WTC11 (cell line): ENCODE results near the gene RPS6KL1. TPM values are rescaled to one million over a fixed set of nuclear protein-coding genes. Genes with fewer than 3 reads are reported as not detected.
A peak's percentile ranks its signal among the peaks of the same experiment; 100 is the strongest.

Source experiments
- ATAC-seq: fragments of 200-7000 bp; cut with Tn5 transposase; 2 replicates; pipeline ENCODE4 v1.10.0; 2021; ENCODE audit warnings: mild to moderate bottlenecking, moderate library complexity
- CTCF ChIA-PET: fragments of 300-600 bp; sonication (Branson Sonifier 250); formaldehyde crosslinking; loops from one replicate; lab custom pipeline; 2021; ENCODE audit warnings: antibody characterized with exemption; lab: Charles Lee
- POLR2A ChIA-PET: fragments of 350-600 bp; sonication (Branson Sonifier 250); formaldehyde crosslinking; loops from one replicate; lab custom pipeline; 2021; ENCODE audit warnings: antibody characterized with exemption; lab: Charles Lee
- DNase-seq: peaks from one replicate; pipeline ENCODE4 v3.0.0; 2021; ENCODE audit warnings: low spot score
- H3K27ac Mint-ChIP-seq: 2 replicates; pipeline ENCODE4 v1.8.0; 2021; ENCODE audit warnings: mixed read lengths
- H3K27me3 Mint-ChIP-seq: 2 replicates; pipeline ENCODE4 v1.8.0; 2021; ENCODE audit warnings: low read depth, mild to moderate bottlenecking, moderate library complexity, mixed read lengths
- H3K36me3 Mint-ChIP-seq: 2 replicates; pipeline ENCODE4 v1.8.0; 2021; ENCODE audit warnings: mixed read lengths
- H3K4me1 Mint-ChIP-seq: 2 replicates; pipeline ENCODE4 v1.8.0; 2022; ENCODE audit warnings: mixed read lengths
- H3K4me3 Mint-ChIP-seq: 2 replicates; pipeline ENCODE4 v1.8.0; 2021; ENCODE audit warnings: mild to moderate bottlenecking, moderate library complexity, mixed read lengths
- H3K9me3 Mint-ChIP-seq: 2 replicates; pipeline ENCODE4 v1.8.0; 2021; ENCODE audit warnings: mixed read lengths
- CREM ChIP-seq: sonication (generic); formaldehyde crosslinking; IDR thresholded peaks from 2 replicates; pipeline ENCODE4 v1.8.1; 2022; ENCODE audit warnings: mild to moderate bottlenecking, missing genetic modification reagents, moderate library complexity
- IRF2 ChIP-seq: sonication (generic); formaldehyde crosslinking; IDR thresholded peaks from 2 replicates; pipeline ENCODE4 v1.8.0; 2022; ENCODE audit warnings: low read depth, missing genetic modification reagents, borderline replicate concordance
- MYBL2 ChIP-seq: sonication (generic); formaldehyde crosslinking; IDR thresholded peaks from 2 replicates; pipeline ENCODE4 v1.8.1; 2023; ENCODE audit warnings: mild to moderate bottlenecking, moderate library complexity, missing genetic modification reagents
- NR3C1 ChIP-seq: sonication (generic); formaldehyde crosslinking; conservative IDR thresholded peaks from 2 replicates; pipeline ENCODE4 v1.8.1; 2023; ENCODE audit warnings: low read depth, mild to moderate bottlenecking, missing genetic modification reagents
- ZNF138 ChIP-seq: sonication (generic); formaldehyde crosslinking; conservative IDR thresholded peaks from 2 replicates; pipeline ENCODE4 v1.8.1; 2022; ENCODE audit warnings: mild to moderate bottlenecking, moderate library complexity, missing genetic modification reagents
- ZNF416 ChIP-seq: fragments of 250-450 bp; sonication (Bioruptor Pico); IDR thresholded peaks from 2 replicates; pipeline ENCODE4 v1.9.0; 2021; ENCODE audit warnings: mild to moderate bottlenecking, inconsistent platforms
- total RNA-seq: library from RNA; stranded (reverse); gene quantifications from 3 replicates; pipeline ENCODE4 v1.2.3, GENCODE V29; 2021
- TF ChIP-seq, protein P1 (sequence below): sonication (generic); formaldehyde crosslinking; IDR thresholded peaks from 2 replicates; pipeline ENCODE4 v1.8.0; 2022; ENCODE audit warnings: missing genetic modification reagents
- TF ChIP-seq, protein P2 (sequence below): fragments of 250-450 bp; sonication (Bioruptor Pico); IDR thresholded peaks from 2 replicates; pipeline ENCODE4 v1.8.0; 2021; ENCODE audit warnings: mild to moderate bottlenecking
- TF ChIP-seq, protein P3 (sequence below): fragments of 250-450 bp; sonication (Bioruptor Pico); IDR thresholded peaks from 2 replicates; pipeline ENCODE4 v1.9.0; 2021; ENCODE audit warnings: moderate library complexity, mild to moderate bottlenecking, inconsistent platforms, borderline replicate concordance
- TF ChIP-seq, protein P4 (sequence below): sonication (generic); formaldehyde crosslinking; IDR thresholded peaks from 2 replicates; pipeline ENCODE4 v1.8.1; 2022; ENCODE audit warnings: mild to moderate bottlenecking, missing genetic modification reagents, moderate library complexity, borderline replicate concordance
- TF ChIP-seq, protein P5 (sequence below): sonication (generic); formaldehyde crosslinking; IDR thresholded peaks from 2 replicates; pipeline ENCODE4 v1.8.1; 2023; ENCODE audit warnings: mild to moderate bottlenecking, moderate library complexity, missing genetic modification reagents
- TF ChIP-seq, protein P6 (sequence below): sonication (generic); formaldehyde crosslinking; IDR thresholded peaks from 2 replicates; pipeline ENCODE4 v1.8.1; 2023; ENCODE audit warnings: mild to moderate bottlenecking, missing genetic modification reagents, borderline replicate concordance
- TF ChIP-seq, protein P7 (sequence below): sonication (generic); formaldehyde crosslinking; IDR thresholded peaks from 2 replicates; pipeline ENCODE4 v1.8.0; 2022; ENCODE audit warnings: mild to moderate bottlenecking, missing genetic modification reagents
- TF ChIP-seq, protein P8 (sequence below): fragments of 250-450 bp; sonication (Bioruptor Pico); IDR thresholded peaks from 2 replicates; pipeline ENCODE4 v1.9.0; 2021; ENCODE audit warnings: mild to moderate bottlenecking
- TF ChIP-seq, protein P9 (sequence below): fragments of 250-450 bp; sonication (Bioruptor Pico); IDR thresholded peaks from 2 replicates; pipeline ENCODE4 v2.1.2; 2022; ENCODE audit warnings: mild to moderate bottlenecking, moderate library complexity

Gene RPS6KL1
- total RNA-seq, 1 experiment from 2014 or later: 10.6 TPM

DNA sequence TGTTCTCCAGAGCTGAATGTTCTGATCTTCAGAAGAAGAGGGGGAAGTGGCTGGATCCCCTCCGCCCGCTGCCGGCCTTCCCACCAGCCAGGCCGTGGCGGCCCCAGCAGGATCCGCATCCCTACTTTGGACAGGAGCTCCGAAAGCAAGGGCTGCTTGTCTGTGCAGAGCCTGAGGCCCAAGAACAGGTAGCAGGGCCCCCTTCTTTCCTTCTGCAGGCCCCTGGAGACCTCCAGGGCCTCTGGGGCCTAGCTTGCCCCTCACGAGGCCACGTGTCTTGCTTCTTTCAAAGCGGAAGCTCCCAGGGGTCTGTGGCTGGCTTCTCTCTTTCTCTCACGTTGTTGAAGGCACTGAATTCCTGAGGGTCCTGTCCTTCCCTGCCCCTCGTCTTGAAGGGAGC is 19.1 kb upstream of the RPS6KL1 start (continued):
- TF ChIP-seq, protein P1, sequence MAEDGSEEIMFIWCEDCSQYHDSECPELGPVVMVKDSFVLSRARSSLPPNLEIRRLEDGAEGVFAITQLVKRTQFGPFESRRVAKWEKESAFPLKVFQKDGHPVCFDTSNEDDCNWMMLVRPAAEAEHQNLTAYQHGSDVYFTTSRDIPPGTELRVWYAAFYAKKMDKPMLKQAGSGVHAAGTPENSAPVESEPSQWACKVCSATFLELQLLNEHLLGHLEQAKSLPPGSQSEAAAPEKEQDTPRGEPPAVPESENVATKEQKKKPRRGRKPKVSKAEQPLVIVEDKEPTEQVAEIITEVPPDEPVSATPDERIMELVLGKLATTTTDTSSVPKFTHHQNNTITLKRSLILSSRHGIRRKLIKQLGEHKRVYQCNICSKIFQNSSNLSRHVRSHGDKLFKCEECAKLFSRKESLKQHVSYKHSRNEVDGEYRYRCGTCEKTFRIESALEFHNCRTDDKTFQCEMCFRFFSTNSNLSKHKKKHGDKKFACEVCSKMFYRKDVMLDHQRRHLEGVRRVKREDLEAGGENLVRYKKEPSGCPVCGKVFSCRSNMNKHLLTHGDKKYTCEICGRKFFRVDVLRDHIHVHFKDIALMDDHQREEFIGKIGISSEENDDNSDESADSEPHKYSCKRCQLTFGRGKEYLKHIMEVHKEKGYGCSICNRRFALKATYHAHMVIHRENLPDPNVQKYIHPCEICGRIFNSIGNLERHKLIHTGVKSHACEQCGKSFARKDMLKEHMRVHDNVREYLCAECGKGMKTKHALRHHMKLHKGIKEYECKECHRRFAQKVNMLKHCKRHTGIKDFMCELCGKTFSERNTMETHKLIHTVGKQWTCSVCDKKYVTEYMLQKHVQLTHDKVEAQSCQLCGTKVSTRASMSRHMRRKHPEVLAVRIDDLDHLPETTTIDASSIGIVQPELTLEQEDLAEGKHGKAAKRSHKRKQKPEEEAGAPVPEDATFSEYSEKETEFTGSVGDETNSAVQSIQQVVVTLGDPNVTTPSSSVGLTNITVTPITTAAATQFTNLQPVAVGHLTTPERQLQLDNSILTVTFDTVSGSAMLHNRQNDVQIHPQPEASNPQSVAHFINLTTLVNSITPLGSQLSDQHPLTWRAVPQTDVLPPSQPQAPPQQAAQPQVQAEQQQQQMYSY: no peak
- TF ChIP-seq, protein P2, sequence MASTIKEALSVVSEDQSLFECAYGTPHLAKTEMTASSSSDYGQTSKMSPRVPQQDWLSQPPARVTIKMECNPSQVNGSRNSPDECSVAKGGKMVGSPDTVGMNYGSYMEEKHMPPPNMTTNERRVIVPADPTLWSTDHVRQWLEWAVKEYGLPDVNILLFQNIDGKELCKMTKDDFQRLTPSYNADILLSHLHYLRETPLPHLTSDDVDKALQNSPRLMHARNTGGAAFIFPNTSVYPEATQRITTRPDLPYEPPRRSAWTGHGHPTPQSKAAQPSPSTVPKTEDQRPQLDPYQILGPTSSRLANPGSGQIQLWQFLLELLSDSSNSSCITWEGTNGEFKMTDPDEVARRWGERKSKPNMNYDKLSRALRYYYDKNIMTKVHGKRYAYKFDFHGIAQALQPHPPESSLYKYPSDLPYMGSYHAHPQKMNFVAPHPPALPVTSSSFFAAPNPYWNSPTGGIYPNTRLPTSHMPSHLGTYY (CRISPR knock-in tag): no peak
- TF ChIP-seq, protein P3, sequence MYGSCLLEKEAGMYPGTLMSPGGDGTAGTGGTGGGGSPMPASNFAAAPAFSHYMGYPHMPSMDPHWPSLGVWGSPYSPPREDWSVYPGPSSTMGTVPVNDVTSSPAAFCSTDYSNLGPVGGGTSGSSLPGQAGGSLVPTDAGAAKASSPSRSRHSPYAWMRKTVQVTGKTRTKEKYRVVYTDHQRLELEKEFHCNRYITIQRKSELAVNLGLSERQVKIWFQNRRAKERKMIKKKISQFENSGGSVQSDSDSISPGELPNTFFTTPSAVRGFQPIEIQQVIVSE: no peak
- TF ChIP-seq, protein P4, sequence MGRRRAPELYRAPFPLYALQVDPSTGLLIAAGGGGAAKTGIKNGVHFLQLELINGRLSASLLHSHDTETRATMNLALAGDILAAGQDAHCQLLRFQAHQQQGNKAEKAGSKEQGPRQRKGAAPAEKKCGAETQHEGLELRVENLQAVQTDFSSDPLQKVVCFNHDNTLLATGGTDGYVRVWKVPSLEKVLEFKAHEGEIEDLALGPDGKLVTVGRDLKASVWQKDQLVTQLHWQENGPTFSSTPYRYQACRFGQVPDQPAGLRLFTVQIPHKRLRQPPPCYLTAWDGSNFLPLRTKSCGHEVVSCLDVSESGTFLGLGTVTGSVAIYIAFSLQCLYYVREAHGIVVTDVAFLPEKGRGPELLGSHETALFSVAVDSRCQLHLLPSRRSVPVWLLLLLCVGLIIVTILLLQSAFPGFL: no peak
- TF ChIP-seq IRF2 (CRISPR knock-in tag) (no peak), CREM (CRISPR knock-in tag) (no peak)
- TF ChIP-seq, all 79 proteins: peak for 0

DNA sequence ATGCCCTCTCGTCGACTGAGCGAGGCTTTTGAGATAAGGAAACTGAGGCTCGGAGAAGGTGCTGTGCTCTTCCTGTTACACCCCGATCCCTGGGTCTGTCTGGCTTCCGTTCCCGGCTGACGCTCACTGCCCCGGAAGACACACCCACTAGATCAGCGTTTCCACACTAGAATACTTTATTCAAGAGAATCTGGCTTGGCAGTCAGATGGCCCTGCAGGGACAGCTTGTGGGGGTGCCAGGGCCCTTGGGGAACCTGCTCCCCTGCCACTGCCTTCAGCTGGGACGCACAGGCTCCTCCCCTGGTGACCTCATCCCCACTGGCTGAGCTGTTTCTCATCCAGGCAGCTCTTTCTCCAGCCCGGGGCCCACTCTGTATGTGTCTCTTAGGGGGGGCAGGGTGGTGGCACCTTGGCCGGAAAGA is 18.6 kb upstream of the RPS6KL1 start:
- Mint-ChIP-seq H3K27me3 (no peaks in the 10 kb centered on the region; the same call in 1 of the 2 replicates), H3K27ac (0 out of 2 replicates have a peak overlapping the region, but pooled peaks have one; percentile 29), H3K4me3 (no peak overlapping the region), H3K4me1 (peaks cover 3% of the 10 kb centered on the region), H3K9me3 (no peaks in the 10 kb centered on the region), H3K36me3 (no peaks in the 10 kb centered on the region)
- no peak for DNase-seq
- CTCF ChIA-PET: interaction anchor here (0.8 to 2.0 kb wide), 9 partner anchors 9 to 122 kb away, joined by 3 to 11 read pairs (median 5); partner anchors contain the start of genes ACYP1 and RPS6KL1
- POLR2A ChIA-PET: interaction anchor here (0.7 kb wide), 1 partner anchor 113 kb away, joined by 3 read pairs; no protein-coding TSS in a partner anchor
- no peak for TF ChIP-seq NR3C1
- no peak for TF ChIP-seq MYBL2 (CRISPR knock-in tag)
- TF ChIP-seq, protein P5, sequence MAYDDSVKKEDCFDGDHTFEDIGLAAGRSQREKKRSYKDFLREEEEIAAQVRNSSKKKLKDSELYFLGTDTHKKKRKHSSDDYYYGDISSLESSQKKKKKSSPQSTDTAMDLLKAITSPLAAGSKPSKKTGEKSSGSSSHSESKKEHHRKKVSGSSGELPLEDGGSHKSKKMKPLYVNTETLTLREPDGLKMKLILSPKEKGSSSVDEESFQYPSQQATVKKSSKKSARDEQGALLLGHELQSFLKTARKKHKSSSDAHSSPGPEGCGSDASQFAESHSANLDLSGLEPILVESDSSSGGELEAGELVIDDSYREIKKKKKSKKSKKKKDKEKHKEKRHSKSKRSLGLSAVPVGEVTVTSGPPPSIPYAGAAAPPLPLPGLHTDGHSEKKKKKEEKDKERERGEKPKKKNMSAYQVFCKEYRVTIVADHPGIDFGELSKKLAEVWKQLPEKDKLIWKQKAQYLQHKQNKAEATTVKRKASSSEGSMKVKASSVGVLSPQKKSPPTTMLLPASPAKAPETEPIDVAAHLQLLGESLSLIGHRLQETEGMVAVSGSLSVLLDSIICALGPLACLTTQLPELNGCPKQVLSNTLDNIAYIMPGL (CRISPR knock-in tag): no peak
- TF ChIP-seq ZNF416 (CRISPR knock-in tag): no peak
- TF ChIP-seq, protein P6, sequence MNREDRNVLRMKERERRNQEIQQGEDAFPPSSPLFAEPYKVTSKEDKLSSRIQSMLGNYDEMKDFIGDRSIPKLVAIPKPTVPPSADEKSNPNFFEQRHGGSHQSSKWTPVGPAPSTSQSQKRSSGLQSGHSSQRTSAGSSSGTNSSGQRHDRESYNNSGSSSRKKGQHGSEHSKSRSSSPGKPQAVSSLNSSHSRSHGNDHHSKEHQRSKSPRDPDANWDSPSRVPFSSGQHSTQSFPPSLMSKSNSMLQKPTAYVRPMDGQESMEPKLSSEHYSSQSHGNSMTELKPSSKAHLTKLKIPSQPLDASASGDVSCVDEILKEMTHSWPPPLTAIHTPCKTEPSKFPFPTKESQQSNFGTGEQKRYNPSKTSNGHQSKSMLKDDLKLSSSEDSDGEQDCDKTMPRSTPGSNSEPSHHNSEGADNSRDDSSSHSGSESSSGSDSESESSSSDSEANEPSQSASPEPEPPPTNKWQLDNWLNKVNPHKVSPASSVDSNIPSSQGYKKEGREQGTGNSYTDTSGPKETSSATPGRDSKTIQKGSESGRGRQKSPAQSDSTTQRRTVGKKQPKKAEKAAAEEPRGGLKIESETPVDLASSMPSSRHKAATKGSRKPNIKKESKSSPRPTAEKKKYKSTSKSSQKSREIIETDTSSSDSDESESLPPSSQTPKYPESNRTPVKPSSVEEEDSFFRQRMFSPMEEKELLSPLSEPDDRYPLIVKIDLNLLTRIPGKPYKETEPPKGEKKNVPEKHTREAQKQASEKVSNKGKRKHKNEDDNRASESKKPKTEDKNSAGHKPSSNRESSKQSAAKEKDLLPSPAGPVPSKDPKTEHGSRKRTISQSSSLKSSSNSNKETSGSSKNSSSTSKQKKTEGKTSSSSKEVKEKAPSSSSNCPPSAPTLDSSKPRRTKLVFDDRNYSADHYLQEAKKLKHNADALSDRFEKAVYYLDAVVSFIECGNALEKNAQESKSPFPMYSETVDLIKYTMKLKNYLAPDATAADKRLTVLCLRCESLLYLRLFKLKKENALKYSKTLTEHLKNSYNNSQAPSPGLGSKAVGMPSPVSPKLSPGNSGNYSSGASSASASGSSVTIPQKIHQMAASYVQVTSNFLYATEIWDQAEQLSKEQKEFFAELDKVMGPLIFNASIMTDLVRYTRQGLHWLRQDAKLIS (CRISPR knock-in tag): no peak
- no peak for TF ChIP-seq CREM (CRISPR knock-in tag)
- TF ChIP-seq, protein P7, sequence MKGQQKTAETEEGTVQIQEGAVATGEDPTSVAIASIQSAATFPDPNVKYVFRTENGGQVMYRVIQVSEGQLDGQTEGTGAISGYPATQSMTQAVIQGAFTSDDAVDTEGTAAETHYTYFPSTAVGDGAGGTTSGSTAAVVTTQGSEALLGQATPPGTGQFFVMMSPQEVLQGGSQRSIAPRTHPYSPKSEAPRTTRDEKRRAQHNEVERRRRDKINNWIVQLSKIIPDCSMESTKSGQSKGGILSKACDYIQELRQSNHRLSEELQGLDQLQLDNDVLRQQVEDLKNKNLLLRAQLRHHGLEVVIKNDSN: no peak
- TF ChIP-seq ZNF138 (CRISPR knock-in tag): no peak
- TF ChIP-seq, protein P8, sequence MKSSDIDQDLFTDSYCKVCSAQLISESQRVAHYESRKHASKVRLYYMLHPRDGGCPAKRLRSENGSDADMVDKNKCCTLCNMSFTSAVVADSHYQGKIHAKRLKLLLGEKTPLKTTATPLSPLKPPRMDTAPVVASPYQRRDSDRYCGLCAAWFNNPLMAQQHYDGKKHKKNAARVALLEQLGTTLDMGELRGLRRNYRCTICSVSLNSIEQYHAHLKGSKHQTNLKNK (CRISPR knock-in tag): no peak
- TF ChIP-seq, protein P9, sequence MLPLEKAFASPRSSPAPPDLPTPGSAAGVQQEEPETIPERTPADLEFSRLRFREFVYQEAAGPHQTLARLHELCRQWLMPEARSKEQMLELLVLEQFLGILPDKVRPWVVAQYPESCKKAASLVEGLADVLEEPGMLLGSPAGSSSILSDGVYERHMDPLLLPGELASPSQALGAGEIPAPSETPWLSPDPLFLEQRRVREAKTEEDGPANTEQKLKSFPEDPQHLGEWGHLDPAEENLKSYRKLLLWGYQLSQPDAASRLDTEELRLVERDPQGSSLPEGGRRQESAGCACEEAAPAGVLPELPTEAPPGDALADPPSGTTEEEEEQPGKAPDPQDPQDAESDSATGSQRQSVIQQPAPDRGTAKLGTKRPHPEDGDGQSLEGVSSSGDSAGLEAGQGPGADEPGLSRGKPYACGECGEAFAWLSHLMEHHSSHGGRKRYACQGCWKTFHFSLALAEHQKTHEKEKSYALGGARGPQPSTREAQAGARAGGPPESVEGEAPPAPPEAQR: no peak
- no peak for ATAC-seq
